DOHH2 (cell line): ENCODE data around the gene RCL1.

Experiments used
- H3F3A ChIP-seq: fragments of 200-600 bp; sonication (generic), shearing (Covaris generic); 2 replicates; pipeline ENCODE4 v1.6.0; 2016; ENCODE audit warnings: antibody characterized with exemption, mild to moderate bottlenecking; ENCODE audit not compliant: control insufficient read depth, insufficient read depth
- H3K27ac ChIP-seq: fragments of 200-600 bp; sonication (generic); 2 replicates; pipeline ENCODE4 v1.5.1; 2014; ENCODE audit warnings: low read depth, mild to moderate bottlenecking, low read length, moderate library complexity
- H3K27me3 ChIP-seq: fragments of 200-600 bp; sonication (generic); 2 replicates; pipeline ENCODE4 v1.6.1; 2014; ENCODE audit warnings: mild to moderate bottlenecking, low read length, mixed read lengths; ENCODE audit not compliant: control insufficient read depth
- H3K36me3 ChIP-seq: fragments of 200-600 bp; sonication (generic); 2 replicates; pipeline ENCODE4 v1.6.1; 2014; ENCODE audit warnings: mild to moderate bottlenecking, low read length, moderate library complexity, mixed read lengths; ENCODE audit not compliant: control insufficient read depth
- H3K4me1 ChIP-seq: fragments of 200-600 bp; sonication (generic); 2 replicates; pipeline ENCODE4 v1.6.1; 2014; ENCODE audit warnings: mild to moderate bottlenecking, low read length, mixed read lengths; ENCODE audit not compliant: control insufficient read depth
- H3K4me2 ChIP-seq: fragments of 200-600 bp; sonication (generic); 2 replicates; pipeline ENCODE4 v1.6.0; 2014; ENCODE audit warnings: mild to moderate bottlenecking, low read length, moderate library complexity
- H3K4me3 ChIP-seq: fragments of 200-600 bp; sonication (generic); 2 replicates; pipeline ENCODE4 v1.5.1; 2014; ENCODE audit warnings: mild to moderate bottlenecking, low read length, mixed read lengths
- H3K79me2 ChIP-seq: fragments of 200-600 bp; sonication (generic); 2 replicates; pipeline ENCODE4 v1.6.1; 2014; ENCODE audit warnings: mild to moderate bottlenecking, low read length, mixed read lengths; ENCODE audit not compliant: control insufficient read depth
- H3K9me2 ChIP-seq: fragments of 200-600 bp; sonication (generic); replicated peaks from 2 replicates; pipeline ENCODE4 v1.6.1; 2014; ENCODE audit warnings: mild to moderate bottlenecking, low read length, mixed read lengths; ENCODE audit not compliant: control insufficient read depth
- H3K9me3 ChIP-seq: fragments of 200-600 bp; sonication (generic); 2 replicates; pipeline ENCODE4 v1.6.1; 2014; ENCODE audit warnings: antibody characterized with exemption, low read length, mixed read lengths; ENCODE audit not compliant: control insufficient read depth, insufficient read depth
- H4K20me1 ChIP-seq: fragments of 200-600 bp; sonication (generic); 2 replicates; pipeline ENCODE4 v1.6.0; 2014; ENCODE audit warnings: low read depth, mild to moderate bottlenecking, antibody characterized with exemption, low read length, moderate library complexity; ENCODE audit not compliant: control insufficient read depth, insufficient read depth
- CTCF ChIP-seq: fragments of 200-600 bp; sonication (generic); IDR thresholded peaks from one replicate; pipeline ENCODE4 v1.5.1; 2014; ENCODE audit warnings: antibody characterized with exemption, mild to moderate bottlenecking, low read depth, low read length; ENCODE audit not compliant: poor library complexity, severe bottlenecking
- EZH2phosphoT487 ChIP-seq: fragments of 200-600 bp; sonication (generic); IDR thresholded peaks from 2 replicates; pipeline ENCODE4 v1.6.1; 2017; ENCODE audit warnings: borderline replicate concordance, mild to moderate bottlenecking, antibody characterized with exemption, low read length, moderate library complexity, mixed read lengths

The RCL1 gene

DNA sequence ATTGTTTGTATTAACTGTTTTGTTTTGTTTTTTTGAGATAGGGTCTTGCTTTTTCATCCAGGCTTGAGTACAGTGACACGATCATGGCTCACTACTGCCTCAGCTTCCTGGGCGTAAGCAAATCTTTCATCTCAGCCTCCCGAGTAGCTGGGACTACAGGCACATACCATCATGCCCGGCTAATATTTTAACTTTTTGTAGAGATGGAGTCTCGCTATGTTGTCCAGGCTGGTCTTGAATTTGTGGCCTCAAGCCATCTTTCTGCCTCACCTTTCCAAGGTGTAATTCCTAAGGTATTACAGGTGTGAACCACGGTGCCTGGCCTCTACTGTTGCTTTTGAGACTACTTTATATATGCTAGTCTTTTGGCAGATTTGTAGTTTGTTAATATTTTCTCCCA, 8.4 kb downstream of the RCL1 start:
- Histone ChIP-seq H3K9me2 (no peaks in the 10 kb centered on the region), H3K4me1 (peaks cover 30% of the 10 kb centered on the region), H3K9me3 (peaks cover 20% of the 10 kb centered on the region), H3K79me2 (peaks cover 100% of the 10 kb centered on the region), H3K36me3 (peaks cover 21% of the 10 kb centered on the region), H3K27me3 (no peaks in the 10 kb centered on the region), H3K4me2 (no peak overlapping the region), H4K20me1 (peaks cover 14% of the 10 kb centered on the region; the same call in 1 of the 2 replicates), H3F3A (peaks cover 6% of the 10 kb centered on the region; the same call in 1 of the 2 replicates), H3K4me3 (no peak overlapping the region), H3K27ac (no peak overlapping the region)
- no peak for TF ChIP-seq EZH2phosphoT487
- no peak for TF ChIP-seq CTCF

DNA sequence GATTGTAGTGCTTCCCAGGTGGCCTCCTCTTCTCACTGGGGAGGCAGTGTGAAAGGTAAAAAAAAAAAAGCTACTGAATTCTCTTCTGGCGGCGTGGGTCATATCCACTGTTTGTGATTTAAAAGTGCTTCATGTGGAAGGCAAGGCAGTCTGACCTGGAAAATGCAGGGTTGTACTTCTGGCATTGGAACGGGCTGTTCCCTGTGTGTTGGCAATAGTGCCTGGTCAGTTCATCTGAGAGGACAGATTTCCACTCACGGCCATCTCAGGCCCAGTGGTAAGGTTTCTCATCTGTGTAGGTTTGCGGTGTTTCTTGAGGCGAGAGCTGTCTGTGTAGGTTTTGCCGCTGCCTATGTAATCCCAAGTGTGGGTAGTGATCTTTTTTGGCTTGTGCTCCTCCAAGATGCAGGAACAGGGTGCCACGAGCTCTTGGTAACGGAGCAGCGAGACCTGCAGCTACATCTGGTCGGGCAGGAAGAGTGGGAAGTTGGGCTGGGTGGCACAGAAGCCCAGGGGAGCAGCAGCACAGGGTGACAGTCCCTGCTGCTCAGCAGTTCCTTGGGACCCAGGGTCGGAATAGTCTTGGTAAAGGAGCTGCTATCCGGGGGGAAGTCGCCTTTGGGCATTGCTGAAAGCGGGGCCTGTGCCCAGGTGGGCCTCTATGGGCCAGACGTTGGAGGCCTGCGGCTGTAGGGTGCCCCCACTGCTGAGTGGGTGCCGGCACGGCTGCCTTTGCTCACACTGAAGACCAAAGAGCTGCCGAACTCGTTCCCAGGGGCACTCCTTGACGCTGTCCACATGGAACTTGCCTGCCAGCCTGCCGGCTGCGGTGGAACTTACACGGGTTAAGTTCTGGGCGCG, 11.2 kb downstream of the RCL1 start:
- Histone ChIP-seq H3K79me2 (peaks cover 100% of the 10 kb centered on the region), H3K9me2 (no peaks in the 10 kb centered on the region), H3K27me3 (no peaks in the 10 kb centered on the region), H3K9me3 (peaks cover 26% of the 10 kb centered on the region), H3K36me3 (peaks cover 21% of the 10 kb centered on the region), H3K4me2 (no peak overlapping the region), H3K27ac (no peak overlapping the region), H3K4me3 (no peak overlapping the region), H3F3A (no peaks in the 10 kb centered on the region), H4K20me1 (no peaks in the 10 kb centered on the region), H3K4me1 (peaks cover 8% of the 10 kb centered on the region)
- TF ChIP-seq CTCF (no peak), EZH2phosphoT487 (no peak)

DNA sequence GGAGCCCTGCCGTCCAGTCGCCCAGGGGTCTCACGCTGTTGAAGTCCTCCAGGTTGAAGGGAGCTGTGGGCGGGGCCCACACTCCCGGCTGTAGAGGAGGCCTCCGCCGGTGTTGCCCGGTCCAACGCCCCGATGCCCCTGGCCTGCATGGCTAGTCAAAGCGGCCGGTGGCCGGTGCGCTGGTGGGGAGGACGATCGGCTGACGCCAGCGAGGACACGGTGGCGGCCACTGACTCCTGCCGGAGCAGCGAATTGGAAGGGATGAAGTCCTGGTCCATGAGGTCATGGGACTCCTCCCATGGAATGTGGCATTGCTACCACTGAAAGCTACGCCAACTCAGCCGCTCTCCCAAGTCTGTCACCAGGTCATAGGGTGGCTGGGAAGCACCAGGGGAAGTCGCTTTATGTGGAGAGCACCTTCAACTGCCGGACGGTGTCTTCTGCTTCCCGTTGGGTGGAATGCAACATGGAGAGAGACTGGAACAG, 11.8 kb downstream of the RCL1 start:
- no peak for TF ChIP-seq EZH2phosphoT487
- no peak for TF ChIP-seq CTCF
- no peaks in the 10 kb centered on the region for H3K27me3 ChIP-seq
- no peak overlapping the region for H3K27ac ChIP-seq
- peaks cover 3% of the 10 kb centered on the region; the same call in 1 of the 2 replicates for H3K4me1 ChIP-seq
- no peaks in the 10 kb centered on the region for H4K20me1 ChIP-seq
- no peak overlapping the region for H3K4me3 ChIP-seq
- no peak overlapping the region for H3K4me2 ChIP-seq
- no peaks in the 10 kb centered on the region for H3K9me2 ChIP-seq
- no peaks in the 10 kb centered on the region for H3F3A ChIP-seq
- H3K9me3 ChIP-seq, result peaks cover 26% of the 10 kb centered on the region
- H3K36me3 ChIP-seq, result peaks cover 21% of the 10 kb centered on the region
- peaks cover 100% of the 10 kb centered on the region for H3K79me2 ChIP-seq
